Right atrium auricular region (tissue), 2 donors: Measurements from ENCODE around the gene LRP1B. TPM values are rescaled to one million over a fixed set of nuclear protein-coding genes. Genes with fewer than 3 reads are reported as not detected.

Experiments used
- DNase-seq: peaks from one replicate; pipeline ENCODE4 v3.0.0-alpha.2; 2019; ENCODE audit warnings: low spot score
- H3K27ac ChIP-seq, 2 donors: fragments of 200-600 bp; sonication (generic); 1 replicate in 1 of 2; 2 replicates in 1 of 2; pipeline ENCODE4 v1.5.1; 2016 to 2019
- H3K27me3 ChIP-seq, 2 donors: fragments of 200-600 bp; sonication (generic); one replicate each; pipeline versions ENCODE4 v1.5.1 to v1.6.0; 2017 to 2019
- H3K36me3 ChIP-seq: fragments of 200-600 bp; sonication (generic); one replicate; pipeline ENCODE4 v1.5.1; 2016
- H3K4me1 ChIP-seq, 2 donors: fragments of 200-600 bp; sonication (generic); one replicate each; pipeline versions ENCODE4 v1.5.1 to v1.6.0; 2017 to 2019
- H3K4me3 ChIP-seq, 2 donors: fragments of 200-600 bp; sonication (generic); 1 replicate in 1 of 2; 2 replicates in 1 of 2; pipeline ENCODE4 v1.5.1; 2017 to 2019; ENCODE audit warnings: mild to moderate bottlenecking in 1 of 2, moderate library complexity in 1 of 2
- H3K9me3 ChIP-seq, 2 donors: fragments of 200-600 bp; sonication (generic); one replicate each; pipeline ENCODE4 v1.5.1; 2019
- total RNA-seq, 2 donors: library from RNA; depleted of rRNA; stranded (reverse); fragments of >200 nt; gene quantifications; one replicate each; pipeline ENCODE4 v1.1.0, GENCODE V29; 2016
- TF ChIP-seq, protein P1 (sequence below), 2 donors: fragments of 200-600 bp; sonication (generic); IDR thresholded peaks; one replicate each; pipeline ENCODE4 v1.5.1; 2019; ENCODE audit warnings: antibody characterized with exemption in 2 of 2

LRP1B gene
- total RNA-seq, 2 donors from 2014 or later, result 0.44 to 0.47 TPM

GRCh38 chr2:141029428-141030078 is 1101.3 kb downstream of the LRP1B start:
- peaks cover 0 to 4% of the 10 kb centered on the region in 2 donors for H3K4me1 ChIP-seq
- no peak for DNase-seq

GRCh38 chr2:141027221-141027620 is 1103.6 kb downstream of the LRP1B start:
- no peak for DNase-seq
- TF ChIP-seq, protein P1, sequence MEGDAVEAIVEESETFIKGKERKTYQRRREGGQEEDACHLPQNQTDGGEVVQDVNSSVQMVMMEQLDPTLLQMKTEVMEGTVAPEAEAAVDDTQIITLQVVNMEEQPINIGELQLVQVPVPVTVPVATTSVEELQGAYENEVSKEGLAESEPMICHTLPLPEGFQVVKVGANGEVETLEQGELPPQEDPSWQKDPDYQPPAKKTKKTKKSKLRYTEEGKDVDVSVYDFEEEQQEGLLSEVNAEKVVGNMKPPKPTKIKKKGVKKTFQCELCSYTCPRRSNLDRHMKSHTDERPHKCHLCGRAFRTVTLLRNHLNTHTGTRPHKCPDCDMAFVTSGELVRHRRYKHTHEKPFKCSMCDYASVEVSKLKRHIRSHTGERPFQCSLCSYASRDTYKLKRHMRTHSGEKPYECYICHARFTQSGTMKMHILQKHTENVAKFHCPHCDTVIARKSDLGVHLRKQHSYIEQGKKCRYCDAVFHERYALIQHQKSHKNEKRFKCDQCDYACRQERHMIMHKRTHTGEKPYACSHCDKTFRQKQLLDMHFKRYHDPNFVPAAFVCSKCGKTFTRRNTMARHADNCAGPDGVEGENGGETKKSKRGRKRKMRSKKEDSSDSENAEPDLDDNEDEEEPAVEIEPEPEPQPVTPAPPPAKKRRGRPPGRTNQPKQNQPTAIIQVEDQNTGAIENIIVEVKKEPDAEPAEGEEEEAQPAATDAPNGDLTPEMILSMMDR (IDR thresholded peaks at IDR 0.05), result no peak
- H3K4me1 ChIP-seq, result peaks cover 0 to 4% of the 10 kb centered on the region in 2 donors
- H3K27ac ChIP-seq, result no peak overlapping the region
- H3K9me3 ChIP-seq, result peaks cover 5 to 7% of the 10 kb centered on the region in 2 donors
- no peaks in the 10 kb centered on the region for H3K27me3 ChIP-seq
- no peak overlapping the region for H3K4me3 ChIP-seq
- H3K36me3 ChIP-seq, result no peaks in the 10 kb centered on the region

More at GRCh38 chr2:141029428-141030078, 1101.3 kb downstream of the LRP1B start:
- TF ChIP-seq, protein P1 (IDR thresholded peaks at IDR 0.05), result no peak
- Histone ChIP-seq H3K27me3 (no peaks in the 10 kb centered on the region), H3K36me3 (no peaks in the 10 kb centered on the region), H3K9me3 (peaks cover 5 to 7% of the 10 kb centered on the region in 2 donors), H3K4me3 (no peak overlapping the region), H3K27ac (no peak overlapping the region)

- DNase-seq, result no peak
- TF ChIP-seq, protein P1 (IDR thresholded peaks at IDR 0.05), result no peak
- peaks cover 0 to under 1% of the 10 kb centered on the region in 2 donors for H3K4me1 ChIP-seq
- H3K9me3 ChIP-seq, result no peaks in the 10 kb centered on the region
- H3K4me3 ChIP-seq, result no peak overlapping the region
- no peaks in the 10 kb centered on the region for H3K27me3 ChIP-seq
- no peak overlapping the region for H3K27ac ChIP-seq
- no peaks in the 10 kb centered on the region for H3K36me3 ChIP-seq
Observed at GRCh38 chr2:141021611-141022010, 1109.2 kb downstream of the LRP1B start.

- TF ChIP-seq, protein P1 (IDR thresholded peaks at IDR 0.05), result no peak
- no peaks in the 10 kb centered on the region for H3K27me3 ChIP-seq
- peaks cover 0 to 6% of the 10 kb centered on the region in 2 donors for H3K4me1 ChIP-seq
- DNase-seq, result no peak
- H3K9me3 ChIP-seq, result no peaks in the 10 kb centered on the region
- H3K4me3 ChIP-seq, result no peak overlapping the region
- H3K27ac ChIP-seq, result no peak overlapping the region
- H3K36me3 ChIP-seq, result no peaks in the 10 kb centered on the region
Observed at GRCh38 chr2:141021109-141021508, 1109.7 kb downstream of the LRP1B start.

DNA sequence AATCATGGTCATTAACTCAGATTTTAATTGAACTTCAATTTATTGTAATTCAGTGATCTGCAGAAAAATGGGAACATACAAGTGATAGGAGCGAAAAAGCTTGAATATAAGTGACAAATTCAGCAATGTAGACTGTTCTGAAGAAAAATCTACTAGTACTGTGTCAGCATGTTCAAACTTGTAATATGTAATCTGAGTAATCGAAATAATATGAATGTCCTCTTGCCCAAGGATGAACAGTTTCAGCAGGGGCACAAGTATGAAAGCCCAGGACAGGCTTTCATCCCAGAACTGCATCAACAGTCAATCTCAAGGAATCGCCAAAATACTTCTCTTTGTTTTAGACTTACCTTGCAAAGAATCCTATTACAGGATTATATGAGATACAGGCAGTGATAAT is 1110.5 kb downstream of the LRP1B start:
- H3K27me3 ChIP-seq, result no peaks in the 10 kb centered on the region
- peaks cover 0 to 11% of the 10 kb centered on the region in 2 donors for H3K4me1 ChIP-seq
- no peaks in the 10 kb centered on the region for H3K9me3 ChIP-seq
- H3K27ac ChIP-seq, result no peak overlapping the region
- no peak overlapping the region for H3K4me3 ChIP-seq
- H3K36me3 ChIP-seq, result no peaks in the 10 kb centered on the region
- TF ChIP-seq, protein P1 (IDR thresholded peaks at IDR 0.05), result no peak
- no peak for DNase-seq
